ENCODE measurements around the gene LILRB2.

DNA sequence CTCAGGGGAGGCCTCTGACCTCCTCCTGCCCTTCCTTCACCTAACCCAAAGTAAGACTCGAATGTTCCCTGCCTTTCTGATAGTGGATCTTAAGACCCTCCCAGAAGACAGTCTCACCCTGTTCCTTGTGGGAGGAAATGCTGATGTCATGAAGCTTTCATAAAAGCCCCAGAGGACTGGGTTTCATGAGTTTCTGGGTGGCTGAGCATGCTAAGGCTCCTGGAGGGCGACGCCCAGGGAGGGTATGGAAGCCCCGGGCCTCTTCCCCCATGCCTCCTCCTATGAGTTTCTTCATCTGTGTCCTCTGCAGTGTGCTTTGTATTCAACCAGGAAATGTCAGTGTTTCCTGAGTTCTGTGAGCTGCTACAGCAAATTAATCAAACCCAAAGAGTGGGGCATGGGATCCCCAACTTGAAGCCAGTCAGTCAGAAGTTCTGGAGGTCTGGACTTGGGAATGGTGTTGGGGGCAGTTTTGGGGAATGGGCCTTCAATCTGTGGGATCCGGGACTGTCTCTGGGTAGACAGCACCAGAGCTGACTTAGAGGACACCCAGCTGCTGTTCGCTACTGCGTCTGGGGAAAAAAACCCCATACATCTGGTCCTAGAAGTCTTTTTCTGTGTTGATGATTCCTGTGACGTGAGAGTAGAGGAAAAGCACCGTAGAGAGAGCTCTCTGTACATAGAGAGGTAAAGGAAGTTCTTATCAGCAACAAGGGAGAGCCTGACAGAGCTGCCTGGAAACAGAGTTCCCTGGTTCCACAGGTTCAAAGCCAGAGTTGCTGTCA lies 2.0 kb upstream of the LILRB2 start:
- TF ChIP-seq POLR2A (IDR thresholded peaks at IDR 0.05) (no peak), CTCF (IDR thresholded peaks at IDR 0.05) (no peak)
